GM12874 (cell line): Measurements from ENCODE around the gene XAGE1A.
"Not testable (repeated sequence)": the region's sequence is repeated elsewhere in the genome, so short reads cannot be mapped to it uniquely, and the experiment has no call there.

Source experiments
- CTCF ChIP-seq: IDR thresholded peaks from 2 replicates; pipeline ENCODE4 v1.5.1; 2011; ENCODE audit warnings: low read depth, mild to moderate bottlenecking, control low read depth, low read length, moderate library complexity; ENCODE audit not compliant: insufficient read depth

Gene XAGE1A

GRCh38 chrX:52495545-52496418 lies at the start of gene XAGE1A:
Gene XAGE1A (plus strand): TSS chrX:52495808. CDS start chrX:52497362, 1,554 bp downstream.
- not testable (repeated sequence) for TF ChIP-seq CTCF

GRCh38 chrX:52504551-52504950 lies 8.9 kb downstream of the XAGE1A start:
- no peak for TF ChIP-seq CTCF

- TF ChIP-seq CTCF: no peak
Observed at GRCh38 chrX:52507331-52507730, 11.7 kb downstream of the XAGE1A start.

- TF ChIP-seq CTCF: no peak
Observed at GRCh38 chrX:52509916-52510315, 14.3 kb downstream of the XAGE1A start.

- not testable (repeated sequence) for TF ChIP-seq CTCF
Observed at GRCh38 chrX:52516987-52517325, 21.3 kb downstream of the XAGE1A start, which contains the start of gene XAGE1B. Gene XAGE1B (minus strand): TSS chrX:52517063. CDS start chrX:52515527, 1,536 bp downstream.

GRCh38 chrX:52542311-52542710 lies 46.7 kb downstream of the XAGE1A start:
- TF ChIP-seq CTCF: no peak

- no peak for TF ChIP-seq CTCF
Observed at GRCh38 chrX:52544147-52544840, 48.7 kb downstream of the XAGE1A start.
